ENCODE measurements around the gene PDCD1.

Gene PDCD1

GRCh38 chr2:241814643-241815476, 43.8 kb downstream of the PDCD1 start:
- TF ChIP-seq L3MBTL2 (conservative IDR thresholded peaks at IDR 0.05) (no peak), ARNT (IDR thresholded peaks at IDR 0.05) (no peak), NFRKB (IDR thresholded peaks at IDR 0.05) (no peak), ELF4 (IDR thresholded peaks at IDR 0.05) (no peak), CTBP1 (IDR thresholded peaks at IDR 0.05; ENCODE audit: borderline replicate concordance) (no peak), SP1 (IDR thresholded peaks at IDR 0.05) (no peak), LEF1 (IDR thresholded peaks at IDR 0.05; ENCODE audit: borderline replicate concordance) (no peak), FOXK2 (IDR thresholded peaks at IDR 0.05) (no peak), PKNOX1 (IDR thresholded peaks at IDR 0.05) (no peak), SUZ12 (IDR thresholded peaks at IDR 0.05) (no peak), BHLHE40 (IDR thresholded peaks at IDR 0.05; ENCODE audit: borderline replicate concordance) (no peak), FOXM1 (IDR thresholded peaks at IDR 0.05; ENCODE audit: borderline replicate concordance) (no peak), TARDBP (IDR thresholded peaks at IDR 0.05) (no peak), FOXA1 (IDR thresholded peaks at IDR 0.05) (no peak)
- ChIA-PET POLR2A (no interaction called here), CTCF (no interaction called here)
- no peak for DNase-seq (ENCODE audit: extremely low spot score)

GRCh38 chr2:241814393-241814642, 44.4 kb downstream of the PDCD1 start:
- TF ChIP-seq SP1 (IDR thresholded peaks at IDR 0.05), result no peak
- ChIA-PET POLR2A (no interaction called here), CTCF (no interaction called here)
- no peak for DNase-seq (ENCODE audit: extremely low spot score)

GRCh38 chr2:241813644-241814392, 44.9 kb downstream of the PDCD1 start:
- POLR2A ChIA-PET, result no interaction called here
- DNase-seq (ENCODE audit: extremely low spot score), result no peak
- CTCF ChIA-PET, result no interaction called here

GRCh38 chr2:241812730-241813643, 45.7 kb downstream of the PDCD1 start:
- no peak for TF ChIP-seq ELF4 (IDR thresholded peaks at IDR 0.05)
- DNase-seq (ENCODE audit: extremely low spot score), result no peak
- ChIA-PET POLR2A (no interaction called here), CTCF (interaction anchor here (0.7 kb wide), 1 partner anchor 133 kb away, joined by 3 read pairs; no protein-coding TSS in a partner anchor)

More at GRCh38 chr2:241813644-241814392, 44.9 kb downstream of the PDCD1 start:
- TF ChIP-seq LEF1 (IDR thresholded peaks at IDR 0.05; ENCODE audit: borderline replicate concordance) (no peak), CTBP1 (IDR thresholded peaks at IDR 0.05; ENCODE audit: borderline replicate concordance) (no peak)

GRCh38 chr2:241811952-241812729, 46.6 kb downstream of the PDCD1 start:
- CTCF ChIA-PET, result no interaction called here
- POLR2A ChIA-PET, result no interaction called here

GRCh38 chr2:241811201-241811951, 47.3 kb downstream of the PDCD1 start:
- no peak for TF ChIP-seq L3MBTL2 (conservative IDR thresholded peaks at IDR 0.05)
- no peak for TF ChIP-seq CTBP1 (IDR thresholded peaks at IDR 0.05; ENCODE audit: borderline replicate concordance)
- no peak for TF ChIP-seq ARNT (IDR thresholded peaks at IDR 0.05)
- TF ChIP-seq SUZ12 (IDR thresholded peaks at IDR 0.05), result no peak
- TF ChIP-seq FOXK2 (IDR thresholded peaks at IDR 0.05), result no peak
- TF ChIP-seq HDGF (IDR thresholded peaks at IDR 0.05; ENCODE audit: borderline replicate concordance), result no peak
- no peak for TF ChIP-seq SP1 (IDR thresholded peaks at IDR 0.05)
- TF ChIP-seq ZNF384 (IDR thresholded peaks at IDR 0.05), result no peak
- TF ChIP-seq FOXA1 (IDR thresholded peaks at IDR 0.05), result no peak
- no peak for TF ChIP-seq NFRKB (IDR thresholded peaks at IDR 0.05)
- TF ChIP-seq PKNOX1 (IDR thresholded peaks at IDR 0.05), result no peak
- no peak for TF ChIP-seq FOXM1 (IDR thresholded peaks at IDR 0.05; ENCODE audit: borderline replicate concordance)
- TF ChIP-seq LEF1 (IDR thresholded peaks at IDR 0.05; ENCODE audit: borderline replicate concordance), result no peak
- no peak for TF ChIP-seq ELF4 (IDR thresholded peaks at IDR 0.05)
- TF ChIP-seq TARDBP (IDR thresholded peaks at IDR 0.05), result no peak
- TF ChIP-seq BHLHE40 (IDR thresholded peaks at IDR 0.05; ENCODE audit: borderline replicate concordance), result no peak
- ChIA-PET CTCF (no interaction called here), POLR2A (no interaction called here)
- no peak for DNase-seq (ENCODE audit: extremely low spot score)

More at GRCh38 chr2:241811952-241812729, 46.6 kb downstream of the PDCD1 start:
- DNase-seq (ENCODE audit: extremely low spot score), result no peak
- TF ChIP-seq LEF1 (IDR thresholded peaks at IDR 0.05; ENCODE audit: borderline replicate concordance) (no peak), ZNF384 (IDR thresholded peaks at IDR 0.05) (no peak), ARNT (IDR thresholded peaks at IDR 0.05) (no peak)

Data from HEK293T (cell line).